ENCODE data around the gene RRAD. TPM values are rescaled to one million over a fixed set of nuclear protein-coding genes. Genes with fewer than 3 reads are reported as not detected.
A peak's percentile ranks its signal among the peaks of the same experiment; 100 is the strongest.

The RRAD gene
- total and polyA plus RNA-seq, 2 of the 4 experiments (the other 2 are of a cell fraction), result 1.3 to 2.1 TPM

DNA sequence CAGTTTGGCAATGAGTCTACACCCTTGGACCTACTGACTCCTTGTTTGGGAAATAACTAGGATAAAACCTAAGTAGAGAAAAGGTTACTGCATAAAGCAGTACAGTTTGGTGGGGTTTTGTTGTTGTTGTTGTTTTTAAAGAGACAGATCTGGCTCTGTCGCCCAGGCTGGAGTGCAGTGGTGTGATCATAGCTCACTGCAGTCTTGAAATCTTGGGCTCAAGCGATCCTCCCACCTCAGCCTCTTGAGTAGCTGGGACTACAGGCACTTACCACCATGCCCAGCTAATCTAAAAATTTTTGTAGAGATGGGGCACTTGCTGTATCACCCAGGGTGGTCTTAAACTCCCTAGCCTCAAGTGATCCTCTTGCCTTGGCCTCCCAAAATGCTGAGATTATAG, 43.8 kb downstream of the RRAD start:
- Histone ChIP-seq H2BK120ac (ENCODE audit: low read depth, low read length) (no peak overlapping the region), H2BK20ac (ENCODE audit: low read depth, low read length) (no peak overlapping the region), H3K4me1 (ENCODE audit: control insufficient read depth, insufficient read depth, low read length) (peaks cover 15% of the 10 kb centered on the region), H2BK15ac (ENCODE audit: low read depth, low read length) (no peak overlapping the region), H3K9me1 (ENCODE audit: insufficient read depth, low read length) (peaks cover 13% of the 10 kb centered on the region), H2AK9ac (replicated peaks; ENCODE audit: low read depth, low read length, poor library complexity) (no peak overlapping the region), H3K9me3 (ENCODE audit: control insufficient read depth, insufficient read depth, low read length) (no peaks in the 10 kb centered on the region), H3K4me3 (ENCODE audit: insufficient read depth, low read depth, low read length) (peak overlapping the region; percentile 79), H3K23ac (ENCODE audit: low read depth, low read length) (peak overlapping the region; percentile 70; the same call in 1 of the 2 replicates), H4K5ac (ENCODE audit: low read depth, low read length) (no peak overlapping the region), H3K4ac (ENCODE audit: low read depth, low read length) (no peak overlapping the region), H4K91ac (ENCODE audit: insufficient read depth, low read depth, low read length) (no peak overlapping the region), H3K27me3 (ENCODE audit: control insufficient read depth, insufficient read depth, low read length) (no peaks in the 10 kb centered on the region), H3K9ac (ENCODE audit: low read depth, low read length) (0 out of 2 replicates have a peak overlapping the region, but pooled peaks have one; percentile 53), H2AK5ac (ENCODE audit: low read depth, low read length) (peak overlapping the region; percentile 58; the same call in 1 of the 2 replicates), H2AFZ (replicated peaks; ENCODE audit: low read length, poor library complexity) (no peak overlapping the region), H4K8ac (ENCODE audit: low read depth in 2 of 2, low read length in 2 of 2) (no peak overlapping the region), H3K56ac (ENCODE audit: extremely low read depth, insufficient read depth, low read length) (no peak overlapping the region), H3K36me3 (ENCODE audit: control insufficient read depth, insufficient read depth, low read length) (peaks cover 14% of the 10 kb centered on the region), H3K79me1 (ENCODE audit: low read depth in 1 of 2, low read length in 2 of 2) (peaks cover 15 to 44% of the 10 kb centered on the region in 2 experiments), H3K27ac (ENCODE audit: insufficient read depth, low read length) (no peak overlapping the region), H3K14ac (replicated peaks; ENCODE audit: low read depth, low read length) (no peak overlapping the region; the same call in 1 of the 2 replicates), H4K20me1 (ENCODE audit: insufficient read depth, low read length) (peaks cover 7% of the 10 kb centered on the region; the same call in 1 of the 2 replicates), H3K18ac (ENCODE audit: low read depth, low read length) (no peak overlapping the region), H3K4me2 (ENCODE audit: low read depth, low read length) (peak overlapping the region; percentile 88), H2BK5ac (ENCODE audit: low read depth, low read length, poor library complexity, severe bottlenecking) (no peak overlapping the region)
- TF ChIP-seq MXI1 (IDR thresholded peaks at IDR 0.05; ENCODE audit: borderline replicate concordance, low read depth, low read length) (no peak), POLR2A (IDR thresholded peaks at IDR 0.05; ENCODE audit: low read depth, low read length) (no peak), NFE2L2 (IDR thresholded peaks at IDR 0.05; ENCODE audit: low read depth, low read length) (no peak), SMC3 (IDR thresholded peaks at IDR 0.05; ENCODE audit: low read depth, low read length) (no peak), RAD21 (IDR thresholded peaks at IDR 0.05; ENCODE audit: low read length) (no peak), CHD1 (IDR thresholded peaks at IDR 0.05; ENCODE audit: low read depth, low read length) (no peak)
- in situ Hi-C loops (cut with MboI; ENCODE audit: low sequenced_read_pairs) (no loop called here), dilution Hi-C loops (cut with HindIII; ENCODE audit: low sequenced_read_pairs, unreplicated experiment) (no loop called here), intact Hi-C loops (cut with micrococcal nuclease) (no loop called here)
- no peak for ATAC-seq (ENCODE audit: low read depth)
- DNase-seq, result no peak
- no CpG with 5 or more reads among the region's 2 CpGs for WGBS, 2 experiments (ENCODE audit: extremely low coverage in 2 of 2, insufficient read length in 1 of 2)
- ChIA-PET POLR2A (ENCODE audit: unreplicated experiment) (no interaction called here), CTCF (interaction anchor here (0.7 to 1.2 kb wide), 2 partner anchors 14 to 111 kb away, joined by 5 to 9 read pairs; no protein-coding TSS in a partner anchor)
- BruUV-seq (replicated peaks), result no TSS peak

All from IMR-90 (cell line).